Vagina (tissue), 2 donors: Measurements from ENCODE around the gene SPAG16. TPM values are rescaled to one million over a fixed set of nuclear protein-coding genes. Genes with fewer than 3 reads are reported as not detected.

Experiments
- DNase-seq, 2 donors: peaks; one replicate each; pipeline ENCODE4 v3.0.0-alpha.2; 2017; ENCODE audit errors: extremely low spot score in 2 of 2
- H3K27ac ChIP-seq: fragments of 200-600 bp; sonication (generic); one replicate; pipeline ENCODE4 v1.5.1; 2019
- H3K27me3 ChIP-seq: fragments of 200-600 bp; sonication (generic); one replicate; pipeline ENCODE4 v1.5.1; 2019
- H3K36me3 ChIP-seq, 2 donors: fragments of 200-600 bp; sonication (generic); one replicate each; pipeline ENCODE4 v1.5.1; 2017 to 2019
- H3K4me1 ChIP-seq: fragments of 200-600 bp; sonication (generic); one replicate; pipeline ENCODE4 v1.5.1; 2019
- H3K4me3 ChIP-seq, 2 donors: fragments of 200-600 bp; sonication (generic); 1 replicate in 1 of 2; 2 replicates in 1 of 2; pipeline ENCODE4 v1.5.1; 2016 to 2019
- H3K9me3 ChIP-seq: fragments of 200-600 bp; sonication (generic); one replicate; pipeline ENCODE4 v1.5.1; 2019
- CTCF ChIP-seq, 3 experiments: fragments of 450-650 bp in 2 of 3; fragments of 200-600 bp in 1 of 3; sonication (generic) in 1 of 3; IDR thresholded peaks; one replicate each; pipeline ENCODE4 v1.5.1; 2017 to 2019; ENCODE audit warnings: antibody characterized with exemption in 3 of 3, mild to moderate bottlenecking in 2 of 3, moderate library complexity in 2 of 3
- POLR2A ChIP-seq, 2 donors: fragments of 450-650 bp; IDR thresholded peaks; one replicate each; pipeline ENCODE4 v1.6.1; 2017; ENCODE audit warnings: antibody characterized with exemption in 2 of 2, mild to moderate bottlenecking in 2 of 2, moderate library complexity in 2 of 2
- POLR2AphosphoS5 ChIP-seq, 2 donors: sonication (generic); formaldehyde crosslinking; IDR thresholded peaks; one replicate each; pipeline ENCODE4 v1.9.0; 2017; ENCODE audit warnings: antibody characterized with exemption in 2 of 2, mild to moderate bottlenecking in 2 of 2, low read depth in 1 of 2; ENCODE audit not compliant: insufficient read depth in 1 of 2
- intact Hi-C: fragments of 100-400 bp; cut with DNase I; formaldehyde crosslinking; loops from one replicate; pipeline ENCODE4 v1.15.1; 2023
- total RNA-seq: library from RNA; depleted of rRNA; stranded (reverse); fragments of >200 nt; gene quantifications from one replicate; pipeline ENCODE4 v1.2.3, GENCODE V29; 2016

Gene SPAG16
- total RNA-seq, 1 donor from 2014 or later: 30.2 TPM

DNA sequence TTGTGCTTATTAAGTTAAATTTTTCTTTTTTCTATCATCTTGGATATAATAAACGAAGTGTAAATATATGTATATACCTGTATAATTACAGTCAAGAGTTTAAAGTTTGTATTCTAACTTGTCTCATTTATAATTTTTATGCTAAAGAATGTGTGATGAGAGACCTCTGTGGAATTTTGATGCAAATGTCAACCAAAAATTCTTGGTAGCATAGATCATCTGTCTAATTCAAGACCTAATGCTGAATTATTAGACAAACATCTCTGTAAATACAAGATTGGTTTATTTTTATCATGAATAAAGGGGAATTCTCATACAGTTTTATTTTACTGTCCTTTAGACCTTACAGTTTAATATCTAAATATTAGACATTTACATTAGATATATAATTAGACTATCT lies 977.4 kb downstream of the SPAG16 start:
- intact Hi-C loops: no loop called here
- no peak overlapping the region for H3K27ac ChIP-seq
- no peaks in the 10 kb centered on the region for H3K9me3 ChIP-seq
- H3K36me3 ChIP-seq: no peaks in the 10 kb centered on the region
- no peaks in the 10 kb centered on the region for H3K4me1 ChIP-seq
- no peak for DNase-seq
- no peaks in the 10 kb centered on the region for H3K27me3 ChIP-seq
- no peak overlapping the region for H3K4me3 ChIP-seq
- no peak for TF ChIP-seq CTCF (IDR thresholded peaks at IDR 0.05)
- TF ChIP-seq POLR2A (IDR thresholded peaks at IDR 0.05): no peak
- no peak for TF ChIP-seq POLR2AphosphoS5 (IDR thresholded peaks at IDR 0.05; ENCODE audit: insufficient read depth in 1 of 2, low read depth in 1 of 2)

GRCh38 chr2:214264171-214264570 lies 979.9 kb downstream of the SPAG16 start:
- no peaks in the 10 kb centered on the region for H3K36me3 ChIP-seq
- no peak overlapping the region for H3K4me3 ChIP-seq
- no peaks in the 10 kb centered on the region for H3K27me3 ChIP-seq
- no peaks in the 10 kb centered on the region for H3K4me1 ChIP-seq
- no peaks in the 10 kb centered on the region for H3K9me3 ChIP-seq
- H3K27ac ChIP-seq: no peak overlapping the region
- TF ChIP-seq POLR2A (IDR thresholded peaks at IDR 0.05) (no peak), POLR2AphosphoS5 (IDR thresholded peaks at IDR 0.05; ENCODE audit: insufficient read depth in 1 of 2, low read depth in 1 of 2) (no peak), CTCF (IDR thresholded peaks at IDR 0.05) (no peak)
- no peak for DNase-seq
- intact Hi-C loops: no loop called here

- no peak for TF ChIP-seq CTCF (IDR thresholded peaks at IDR 0.05)
- TF ChIP-seq POLR2AphosphoS5 (IDR thresholded peaks at IDR 0.05; ENCODE audit: insufficient read depth in 1 of 2, low read depth in 1 of 2): no peak
- no peak for TF ChIP-seq POLR2A (IDR thresholded peaks at IDR 0.05)
- Histone ChIP-seq H3K27me3 (no peaks in the 10 kb centered on the region), H3K36me3 (no peaks in the 10 kb centered on the region), H3K9me3 (no peaks in the 10 kb centered on the region), H3K27ac (no peak overlapping the region), H3K4me1 (no peaks in the 10 kb centered on the region), H3K4me3 (no peak overlapping the region)
- intact Hi-C loops: no loop called here
- no peak for DNase-seq
Observed at GRCh38 chr2:214265991-214266489, 981.8 kb downstream of the SPAG16 start.

DNA sequence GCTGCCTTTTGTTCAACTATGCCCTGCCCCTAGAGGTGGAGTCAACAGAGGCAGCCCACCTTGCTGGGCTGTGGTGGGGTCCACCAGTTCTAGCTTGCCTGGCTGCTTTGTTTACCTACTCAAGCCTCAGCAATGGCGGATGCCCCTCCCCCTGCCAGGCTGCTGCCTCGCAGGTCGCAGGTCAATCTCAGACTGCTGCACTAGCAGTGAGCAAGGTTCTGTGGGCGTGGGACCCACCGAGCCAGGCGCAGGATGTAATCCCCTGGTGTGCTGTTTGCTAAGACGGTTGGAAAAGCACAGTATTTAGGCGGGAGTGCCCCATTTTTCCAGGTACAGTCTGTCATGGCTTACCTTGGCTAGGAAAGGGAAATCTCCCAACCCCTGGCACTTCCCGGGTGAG lies 993.6 kb downstream of the SPAG16 start:
- intact Hi-C loops: no loop called here
- TF ChIP-seq POLR2A (IDR thresholded peaks at IDR 0.05): no peak
- TF ChIP-seq CTCF (IDR thresholded peaks at IDR 0.05): no peak
- no peak for TF ChIP-seq POLR2AphosphoS5 (IDR thresholded peaks at IDR 0.05; ENCODE audit: insufficient read depth in 1 of 2, low read depth in 1 of 2)
- no peak overlapping the region for H3K4me3 ChIP-seq

GRCh38 chr2:214286011-214286410 lies 1001.7 kb downstream of the SPAG16 start:
- no peaks in the 10 kb centered on the region for H3K9me3 ChIP-seq
- TF ChIP-seq CTCF (IDR thresholded peaks at IDR 0.05) (no peak), POLR2AphosphoS5 (IDR thresholded peaks at IDR 0.05; ENCODE audit: insufficient read depth in 1 of 2, low read depth in 1 of 2) (no peak), POLR2A (IDR thresholded peaks at IDR 0.05) (no peak)
- no peaks in the 10 kb centered on the region for H3K27me3 ChIP-seq
- DNase-seq: no peak
- no peak overlapping the region for H3K27ac ChIP-seq
- no peak overlapping the region for H3K4me3 ChIP-seq
- no peaks in the 10 kb centered on the region for H3K4me1 ChIP-seq
- intact Hi-C loops: no loop called here
- H3K36me3 ChIP-seq: no peaks in the 10 kb centered on the region

More for the DNA sequence above, 993.6 kb downstream of the SPAG16 start:
- Histone ChIP-seq H3K27ac (no peak overlapping the region), H3K36me3 (no peaks in the 10 kb centered on the region), H3K4me1 (no peaks in the 10 kb centered on the region), H3K27me3 (no peaks in the 10 kb centered on the region), H3K9me3 (no peaks in the 10 kb centered on the region)
- DNase-seq: no peak
